ENCODE data around the gene GPX8.

- no peak for TF ChIP-seq CTCF (conservative IDR thresholded peaks at IDR 0.05; ENCODE audit: low read depth, low read length)
- TF ChIP-seq EZH2 (IDR thresholded peaks at IDR 0.05; ENCODE audit: low read length, unreplicated experiment): no peak
- no peak for TF ChIP-seq EZH2phosphoT487 (IDR thresholded peaks at IDR 0.05; ENCODE audit: borderline replicate concordance, low read length)
Observed at GRCh38 chr5:55211184-55211874, 51.4 kb downstream of the GPX8 start.
